Measurements from ENCODE around the gene SORCS3. TPM values are rescaled to one million over a fixed set of nuclear protein-coding genes. Genes with fewer than 3 reads are reported as not detected.

The SORCS3 gene
- total and polyA plus RNA-seq, 4 donors, result 0.14 TPM; not detected in 3

GRCh38 chr10:104873161-104873560 lies 232.1 kb downstream of the SORCS3 start:
- Histone ChIP-seq H3K27ac (ENCODE audit: low read depth in 1 of 2, low read length in 1 of 2) (no peak overlapping the region), H3K36me3 (ENCODE audit: control insufficient read depth in 4 of 4, insufficient read depth in 4 of 4, low read length in 4 of 4) (no peaks in the 10 kb centered on the region), H3K27me3 (ENCODE audit: control insufficient read depth in 3 of 3, insufficient read depth in 3 of 3, low read length in 2 of 3) (no peaks in the 10 kb centered on the region), H3K9me3 (ENCODE audit: control insufficient read depth in 4 of 4, insufficient read depth in 3 of 4, low read length in 3 of 4) (peaks cover 0 to 2% (median 0%) of the 10 kb centered on the region in 4 donors), H3K9ac (ENCODE audit: insufficient read depth in 1 of 2, low read length in 2 of 2) (no peak overlapping the region), H3K4me1 (ENCODE audit: control insufficient read depth in 5 of 5, insufficient read depth in 5 of 5, low read length in 5 of 5) (no peaks in the 10 kb centered on the region), H3K4me3 (no peak overlapping the region)
- DNase-seq (no peak), ATAC-seq (ENCODE audit: insufficient read depth, low FRiP score) (no peak)
- no peak for TF ChIP-seq CTCF (IDR thresholded peaks at IDR 0.05; ENCODE audit: control extremely low read depth, extremely low read depth)

GRCh38 chr10:104875561-104875960 lies 234.5 kb downstream of the SORCS3 start:
- TF ChIP-seq CTCF (IDR thresholded peaks at IDR 0.05; ENCODE audit: control extremely low read depth, extremely low read depth), result no peak
- H3K4me1 ChIP-seq (ENCODE audit: control insufficient read depth in 5 of 5, insufficient read depth in 5 of 5, low read length in 5 of 5), result no peaks in the 10 kb centered on the region
- no peaks in the 10 kb centered on the region for H3K27me3 ChIP-seq (ENCODE audit: control insufficient read depth in 3 of 3, insufficient read depth in 3 of 3, low read length in 2 of 3)
- H3K9ac ChIP-seq (ENCODE audit: insufficient read depth in 1 of 2, low read length in 2 of 2), result no peak overlapping the region
- no peaks in the 10 kb centered on the region for H3K36me3 ChIP-seq (ENCODE audit: control insufficient read depth in 4 of 4, insufficient read depth in 4 of 4, low read length in 4 of 4)
- DNase-seq (no peak), ATAC-seq (ENCODE audit: insufficient read depth, low FRiP score) (no peak)
- no peak overlapping the region for H3K27ac ChIP-seq (ENCODE audit: low read depth in 1 of 2, low read length in 1 of 2)
- no peak overlapping the region for H3K4me3 ChIP-seq
- peaks cover 0 to under 1% (median 0%) of the 10 kb centered on the region in 4 donors for H3K9me3 ChIP-seq (ENCODE audit: control insufficient read depth in 4 of 4, insufficient read depth in 3 of 4, low read length in 3 of 4)
- 63 to 72% methylated on average over 1 of the region's 1 CpG for WGBS, 2 donors

GRCh38 chr10:104880624-104881398 lies 239.7 kb downstream of the SORCS3 start:
- ATAC-seq (ENCODE audit: insufficient read depth, low FRiP score) (no peak), DNase-seq (no peak)
- H3K9ac ChIP-seq (ENCODE audit: insufficient read depth in 1 of 2, low read length in 2 of 2), result no peak overlapping the region
- no peak overlapping the region for H3K4me3 ChIP-seq
- peaks cover 0 to 2% (median 0%) of the 10 kb centered on the region in 4 donors for H3K9me3 ChIP-seq (ENCODE audit: control insufficient read depth in 4 of 4, insufficient read depth in 3 of 4, low read length in 3 of 4)
- no peaks in the 10 kb centered on the region for H3K4me1 ChIP-seq (ENCODE audit: control insufficient read depth in 5 of 5, insufficient read depth in 5 of 5, low read length in 5 of 5)
- 58 to 71% methylated on average over 5 of the region's 5 CpGs for WGBS, 2 donors
- no peak for TF ChIP-seq CTCF (IDR thresholded peaks at IDR 0.05; ENCODE audit: control extremely low read depth, extremely low read depth)
- H3K27ac ChIP-seq (ENCODE audit: low read depth in 1 of 2, low read length in 1 of 2), result no peak overlapping the region
- H3K36me3 ChIP-seq (ENCODE audit: control insufficient read depth in 4 of 4, insufficient read depth in 4 of 4, low read length in 4 of 4), result no peaks in the 10 kb centered on the region
- H3K27me3 ChIP-seq (ENCODE audit: control insufficient read depth in 3 of 3, insufficient read depth in 3 of 3, low read length in 2 of 3), result no peaks in the 10 kb centered on the region

All from lung (tissue), 12 donors.